Astrocyte of the cerebellum (primary cell): ENCODE measurements around the gene PDZD4.

Experiments
- DNase-seq: peaks from one replicate; pipeline ENCODE4 v3.0.0-alpha.2; 2011; ENCODE audit warnings: low read depth
- H3K4me3 ChIP-seq: 2 replicates; pipeline ENCODE4 v1.5.1; 2011; ENCODE audit warnings: mild to moderate bottlenecking, low read depth, low read length, moderate library complexity
- CTCF ChIP-seq: IDR thresholded peaks from 2 replicates; pipeline ENCODE4 v1.5.1; 2012; ENCODE audit warnings: low read length, low read depth, moderate library complexity, mild to moderate bottlenecking; ENCODE audit errors: missing control alignments
- in situ Hi-C: cut with HindIII; loops from 2 replicates; pipeline ENCODE4 v1.10.0; 2017; ENCODE audit warnings: low sequenced_read_pairs

The PDZD4 gene

GRCh38 chrX:153773741-153774575, 56.4 kb downstream of the PDZD4 start:
- in situ Hi-C loops = no loop called here
- no peak for TF ChIP-seq CTCF
- no peak overlapping the region for H3K4me3 ChIP-seq
- no peak for DNase-seq

GRCh38 chrX:153773218-153773611, 57.1 kb downstream of the PDZD4 start:
- H3K4me3 ChIP-seq = no peak overlapping the region
- in situ Hi-C loops = no loop called here
- DNase-seq = no peak
- TF ChIP-seq CTCF = no peak

GRCh38 chrX:153772316-153773217, 57.8 kb downstream of the PDZD4 start:
- TF ChIP-seq CTCF = no peak
- DNase-seq = no peak
- in situ Hi-C loops = no loop called here
- no peak overlapping the region for H3K4me3 ChIP-seq

- no peak for TF ChIP-seq CTCF
- in situ Hi-C loops = no loop called here
- H3K4me3 ChIP-seq = no peak overlapping the region
- no peak for DNase-seq
Observed at GRCh38 chrX:153771415-153772315, 58.7 kb downstream of the PDZD4 start.

- DNase-seq = no peak
Observed at GRCh38 chrX:153770601-153771414, 59.5 kb downstream of the PDZD4 start.

More at GRCh38 chrX:153770601-153771414, 59.5 kb downstream of the PDZD4 start:
- TF ChIP-seq CTCF = no peak
- in situ Hi-C loops = no loop called here
- H3K4me3 ChIP-seq = no peak overlapping the region
